NCI-H2227 treated with DMSO at 0.1 percent for 48 hours (cell line): ENCODE results near the gene ATP6V0C.

Source experiments
- DNase-seq: peaks from one replicate; lab custom pipeline; 2025; lab: John Stamatoyannopoulos, UW

Gene ATP6V0C

DNA sequence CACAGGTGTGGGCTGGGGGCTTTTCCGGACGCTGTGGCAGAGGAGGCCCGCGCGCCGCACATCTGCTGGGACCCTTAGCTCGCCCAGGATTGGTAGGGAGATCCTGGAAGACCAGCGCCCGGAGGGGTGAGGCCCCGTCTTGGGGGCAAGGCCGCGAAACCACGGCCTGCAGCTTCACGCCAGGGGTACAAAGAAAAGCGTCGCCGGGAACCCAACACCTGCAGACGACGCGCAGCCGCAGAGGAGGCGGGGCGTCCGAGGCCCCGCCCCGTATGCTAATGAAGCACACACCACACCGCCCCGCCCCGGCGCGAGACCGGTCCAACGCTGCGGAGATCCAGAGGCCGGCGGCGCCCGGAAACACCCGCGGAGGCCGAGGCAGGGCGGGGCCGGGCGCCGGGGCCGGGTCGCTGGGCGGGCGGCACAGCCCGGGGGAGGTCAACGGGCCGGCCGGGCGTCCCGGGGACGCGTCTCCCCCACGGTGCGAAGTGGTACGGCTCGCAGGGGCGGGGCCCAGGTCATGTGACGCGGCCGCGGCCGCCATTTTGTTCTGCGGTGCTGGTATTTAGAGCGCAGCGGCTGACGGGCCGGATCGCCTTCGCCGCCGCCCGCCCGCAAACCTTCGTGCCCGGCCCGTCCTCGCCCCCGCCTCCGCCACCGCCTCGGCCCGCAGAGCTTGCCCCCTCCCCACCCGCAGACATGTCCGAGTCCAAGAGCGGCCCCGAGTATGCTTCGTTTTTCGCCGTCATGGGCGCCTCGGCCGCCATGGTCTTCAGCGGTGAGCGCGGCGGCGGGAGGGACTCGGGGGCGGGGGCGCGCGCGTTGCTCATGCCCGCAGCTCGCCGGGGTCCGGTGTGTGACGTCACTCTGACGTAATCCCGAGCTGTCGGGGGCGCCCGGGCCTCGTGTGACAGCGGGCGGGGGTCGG is at the start of gene ATP6V0C:
Gene ATP6V0C (plus strand): TSS at position 548 of the 928 bp plus-strand sequence. CDS start 152 bp downstream, at position 700.
- peak; percentile 91 for DNase-seq

DNA sequence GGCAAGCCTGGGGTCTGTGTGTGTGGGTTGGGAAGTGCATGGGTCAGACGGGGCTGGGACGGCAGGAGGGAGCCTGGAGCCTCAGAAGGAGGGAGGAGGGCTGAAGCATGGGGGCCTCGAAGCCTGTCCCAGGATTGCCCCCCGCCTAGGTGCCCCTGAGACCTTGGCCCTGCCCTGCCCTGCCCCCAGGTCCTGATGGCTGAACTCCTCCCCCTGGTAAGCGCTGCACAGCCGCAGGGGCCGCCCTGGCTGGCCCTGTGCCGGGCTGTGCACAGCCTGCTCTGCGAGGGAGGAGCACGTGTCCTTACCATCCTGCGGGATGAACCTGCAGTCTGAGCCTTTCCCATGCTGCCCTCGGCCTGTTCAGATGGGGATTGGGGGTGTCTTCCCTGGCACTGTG is 49.4 kb upstream of the ATP6V0C start:
- DNase-seq = no peak

DNA sequence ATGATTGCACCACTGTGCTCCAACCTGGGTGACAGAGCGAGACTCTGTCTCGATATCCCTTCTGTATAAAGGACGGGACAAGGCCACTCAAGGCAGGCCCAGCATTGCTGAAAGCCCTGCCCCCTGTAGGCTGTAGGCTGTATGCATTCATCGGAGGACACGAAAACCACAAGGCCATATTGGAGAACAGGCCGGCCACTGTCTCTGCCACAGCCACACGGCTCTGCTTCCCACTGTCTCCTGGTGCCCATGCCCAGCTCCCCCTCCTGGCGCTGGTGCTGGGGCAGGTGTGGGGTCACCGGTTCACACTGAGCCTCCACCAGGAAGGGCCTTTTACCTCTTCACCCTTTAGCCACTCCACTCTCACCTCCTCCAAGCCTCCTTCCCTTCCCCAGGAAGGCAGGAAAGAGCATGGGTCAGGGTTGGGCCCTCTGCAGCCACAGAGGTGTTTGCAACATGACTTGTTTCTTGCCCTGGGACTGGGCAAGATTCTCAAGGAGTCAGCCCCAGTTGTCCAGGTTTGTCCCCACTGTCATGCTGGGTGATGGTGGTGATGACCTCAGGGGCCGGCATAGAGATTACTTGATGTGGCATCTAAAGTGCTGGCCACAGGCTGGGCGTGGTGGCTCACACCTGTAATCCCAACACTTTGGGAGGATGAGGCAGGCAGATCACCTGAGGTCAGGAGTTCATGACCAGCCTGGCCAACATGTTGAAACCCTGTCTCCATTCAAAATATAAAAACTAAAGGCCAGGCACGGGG is 47.9 kb upstream of the ATP6V0C start:
- DNase-seq = no peak

DNA sequence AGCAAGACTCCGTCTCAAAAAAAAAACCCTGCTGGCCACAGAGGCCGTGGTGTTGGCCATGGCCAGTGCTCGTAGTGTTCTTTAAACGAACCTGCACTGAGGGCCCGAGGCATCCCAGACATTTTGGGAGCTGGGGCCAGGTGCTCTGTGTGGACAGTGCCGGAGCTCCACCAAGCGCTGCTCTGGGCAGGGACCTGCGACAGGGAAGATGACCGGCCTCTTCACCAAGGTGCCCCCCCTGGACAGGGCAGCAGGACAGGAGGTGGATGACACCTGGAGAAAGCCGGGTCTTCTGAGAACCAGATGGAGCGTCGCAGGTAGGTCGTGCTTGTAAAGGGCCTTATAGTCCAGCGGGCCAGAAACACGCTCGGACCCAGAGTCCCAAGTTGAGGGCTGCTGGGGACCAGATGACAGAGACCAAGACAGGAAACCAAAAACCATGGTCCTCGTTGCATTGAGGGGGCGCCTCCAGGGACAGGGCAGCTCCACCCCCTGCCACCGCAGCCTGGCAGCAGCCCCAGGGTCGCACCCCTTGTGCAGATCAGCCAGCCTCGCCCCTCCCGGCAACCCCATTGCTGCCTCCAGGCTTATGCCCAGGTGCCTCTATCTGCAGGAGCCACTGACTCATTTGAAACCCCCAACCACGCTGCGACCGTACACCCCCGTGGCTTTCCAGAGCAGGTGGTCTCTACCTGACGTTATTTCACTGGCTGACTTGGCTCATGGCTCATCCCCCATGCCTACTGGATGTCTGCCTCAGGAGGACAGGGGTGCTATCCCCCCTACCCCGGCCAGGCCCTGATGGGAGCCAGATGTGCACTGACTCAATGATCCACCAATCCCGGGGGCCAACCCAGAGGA is 46.9 kb upstream of the ATP6V0C start:
- no peak for DNase-seq

DNA sequence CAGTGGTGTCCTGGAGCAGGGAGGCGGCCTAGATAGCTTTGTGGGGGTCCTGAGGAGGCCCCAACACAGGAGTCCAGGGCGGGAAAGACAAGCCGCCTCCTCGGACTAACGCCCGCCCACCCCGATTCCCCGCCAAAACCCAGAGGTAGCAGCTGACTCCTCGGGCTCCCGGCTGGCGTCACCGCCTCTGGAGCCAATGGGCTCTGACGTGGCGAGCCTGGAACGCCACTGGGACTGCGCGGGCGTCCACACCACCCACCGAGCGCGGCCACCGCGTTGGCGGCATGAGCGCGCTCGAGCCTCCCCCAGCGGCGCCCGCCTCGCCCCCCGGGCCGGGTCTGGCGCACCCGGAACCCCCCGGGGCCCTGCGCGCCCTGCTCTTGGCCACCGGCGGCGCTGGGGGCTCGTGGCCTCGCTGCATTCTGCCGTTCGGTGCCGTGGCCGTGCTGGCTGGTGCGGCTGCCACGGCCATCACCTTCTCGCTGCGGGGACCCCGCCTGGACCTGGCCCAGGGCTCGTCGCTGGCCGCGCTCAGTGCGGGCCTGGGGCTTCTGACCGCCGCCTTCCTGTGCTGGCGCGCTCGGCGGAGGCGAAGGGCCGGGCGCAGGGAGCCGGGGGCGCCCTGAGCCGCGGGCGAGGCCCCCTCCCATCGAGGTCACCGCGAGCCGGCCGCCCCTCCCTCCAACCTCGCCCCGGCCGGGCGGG is 46.1 kb upstream of the ATP6V0C start:
- DNase-seq = no peak

DNA sequence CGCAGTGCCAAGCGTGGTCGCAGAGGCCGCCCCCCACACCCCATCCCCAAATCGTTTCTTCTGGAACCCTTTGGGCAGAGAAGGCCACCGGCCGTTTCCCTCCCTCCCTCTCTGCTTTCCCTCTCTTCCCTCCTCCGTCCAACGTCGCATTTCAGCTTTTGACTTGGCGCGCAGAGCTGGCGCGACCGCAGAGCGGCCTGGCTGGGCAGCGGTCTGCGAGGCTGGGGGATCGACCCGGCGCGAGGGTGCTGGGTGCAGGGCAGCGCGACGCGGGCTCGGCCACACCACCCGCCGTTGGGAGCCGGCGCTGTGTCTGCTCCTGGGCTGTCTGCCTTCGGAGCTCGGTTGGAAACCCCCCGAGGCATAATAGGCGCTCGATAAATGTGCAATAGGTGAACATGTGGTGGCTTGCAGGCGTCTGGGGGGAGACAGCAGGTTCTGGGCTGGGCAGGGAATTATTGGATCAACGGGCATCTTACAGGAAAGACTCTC is 45.5 kb upstream of the ATP6V0C start:
- DNase-seq = no peak

DNA sequence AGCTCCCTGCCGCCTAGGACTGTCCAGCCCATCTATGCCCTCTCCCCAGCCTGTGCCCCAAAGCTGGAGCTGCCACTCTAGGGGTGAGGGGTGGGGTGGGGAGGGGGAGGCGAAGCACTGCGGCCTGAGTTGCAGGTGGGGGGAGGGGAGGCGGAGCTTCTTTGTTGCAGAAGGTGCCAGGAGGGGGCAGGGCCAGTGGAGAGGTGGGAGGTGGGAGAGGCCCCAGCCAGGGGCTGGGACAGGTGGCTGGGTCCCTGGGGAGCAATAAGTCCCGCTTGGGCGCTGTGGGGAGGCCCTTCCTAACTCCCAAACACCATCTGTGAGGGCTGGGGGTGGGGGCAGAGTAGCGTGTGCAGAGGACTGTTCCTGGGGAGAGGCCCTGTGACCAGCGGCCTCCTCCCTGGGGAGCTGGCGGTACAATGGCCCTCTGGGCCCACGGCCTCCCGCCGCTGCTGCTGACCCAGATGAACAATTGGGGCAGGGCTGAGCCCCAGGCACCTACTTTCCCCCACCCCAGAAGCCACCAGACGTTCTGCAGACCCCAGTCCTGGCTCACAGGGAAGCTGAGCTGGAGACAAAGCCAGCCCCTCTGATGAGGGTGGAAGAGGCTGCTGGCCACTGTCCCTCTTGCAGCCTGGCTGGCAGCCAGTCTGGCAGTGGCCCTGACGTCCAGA is 44.9 kb upstream of the ATP6V0C start:
- DNase-seq = no peak

DNA sequence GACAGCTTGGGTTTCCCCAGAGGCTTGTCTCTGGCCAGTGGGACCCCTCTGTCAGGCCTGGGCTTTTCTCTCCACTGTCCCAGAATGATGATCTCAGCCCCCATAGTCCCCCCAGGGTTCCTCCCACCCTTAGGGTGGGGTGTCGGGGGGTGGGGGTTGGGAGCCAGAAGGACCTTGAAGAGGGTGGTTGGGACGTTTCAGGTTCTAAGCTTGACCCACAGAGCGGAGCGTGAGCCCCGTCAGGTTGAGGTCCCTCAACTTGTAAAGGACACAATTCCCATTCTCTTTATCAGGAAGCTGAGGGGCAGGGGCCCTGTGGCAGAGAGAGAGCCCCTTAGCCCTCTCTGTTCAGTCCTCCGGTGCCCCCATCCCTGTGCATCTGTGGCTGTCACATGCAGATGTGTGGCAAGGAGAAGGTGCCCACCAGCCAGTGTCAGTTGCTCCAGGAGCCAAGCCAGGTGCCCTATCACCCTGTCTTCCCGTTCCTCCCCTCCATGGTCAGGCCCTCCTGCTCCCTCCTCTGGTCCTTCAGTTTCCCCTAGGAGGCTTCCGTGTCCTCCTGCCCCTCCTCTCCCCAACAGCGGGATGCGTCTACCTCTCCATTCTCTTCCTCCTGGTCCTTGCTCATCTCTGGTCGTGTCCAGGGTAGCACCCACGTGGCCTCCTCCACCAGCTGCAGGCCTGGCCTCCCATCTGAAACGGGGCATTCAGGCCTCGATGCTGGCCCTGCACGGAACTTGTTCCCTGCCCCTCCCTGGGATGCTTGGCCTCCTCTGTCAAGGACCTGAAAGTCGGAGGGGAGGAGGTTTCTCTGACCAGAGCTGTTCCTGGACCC is 44.1 kb upstream of the ATP6V0C start:
- DNase-seq = no peak

DNA sequence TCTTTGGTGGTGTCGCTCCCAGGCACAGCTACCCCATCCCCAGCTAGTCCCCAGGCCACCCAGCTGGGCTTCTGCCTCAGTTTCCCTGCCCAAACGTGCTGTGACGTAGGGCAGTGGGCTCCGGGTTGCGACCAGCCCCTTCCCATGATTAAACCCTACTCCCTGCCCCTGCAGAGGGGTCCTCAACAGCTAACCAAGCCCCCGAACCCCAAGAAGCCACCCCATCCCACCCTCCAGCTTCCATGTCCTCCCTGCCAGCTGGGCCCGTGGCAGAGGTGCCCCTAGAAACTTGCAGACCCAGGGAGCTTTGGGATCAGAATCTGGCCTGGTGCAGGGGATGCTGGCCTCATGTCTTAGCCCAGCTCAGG is 43.5 kb upstream of the ATP6V0C start:
- no peak for DNase-seq

DNA sequence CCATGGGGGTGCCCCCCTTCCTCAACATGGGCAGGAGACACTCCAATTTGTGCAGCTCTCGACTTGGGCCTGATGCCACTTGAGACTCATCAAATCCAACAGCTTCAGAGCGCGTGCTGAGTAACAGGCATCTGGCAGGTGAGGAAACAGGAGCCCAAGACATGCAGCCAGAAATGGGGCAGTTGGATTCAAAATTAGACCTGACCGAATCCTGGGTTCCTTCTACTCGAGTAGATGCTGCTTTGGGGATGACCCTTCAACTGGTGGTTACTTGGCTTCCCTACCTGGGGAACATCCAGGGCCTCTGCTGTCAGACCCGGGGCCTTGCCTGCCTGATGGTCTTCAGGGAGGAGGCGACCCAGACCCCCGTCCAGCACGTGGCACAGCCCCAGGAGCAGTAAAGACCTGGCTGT is 43.1 kb upstream of the ATP6V0C start:
- DNase-seq = no peak

DNA sequence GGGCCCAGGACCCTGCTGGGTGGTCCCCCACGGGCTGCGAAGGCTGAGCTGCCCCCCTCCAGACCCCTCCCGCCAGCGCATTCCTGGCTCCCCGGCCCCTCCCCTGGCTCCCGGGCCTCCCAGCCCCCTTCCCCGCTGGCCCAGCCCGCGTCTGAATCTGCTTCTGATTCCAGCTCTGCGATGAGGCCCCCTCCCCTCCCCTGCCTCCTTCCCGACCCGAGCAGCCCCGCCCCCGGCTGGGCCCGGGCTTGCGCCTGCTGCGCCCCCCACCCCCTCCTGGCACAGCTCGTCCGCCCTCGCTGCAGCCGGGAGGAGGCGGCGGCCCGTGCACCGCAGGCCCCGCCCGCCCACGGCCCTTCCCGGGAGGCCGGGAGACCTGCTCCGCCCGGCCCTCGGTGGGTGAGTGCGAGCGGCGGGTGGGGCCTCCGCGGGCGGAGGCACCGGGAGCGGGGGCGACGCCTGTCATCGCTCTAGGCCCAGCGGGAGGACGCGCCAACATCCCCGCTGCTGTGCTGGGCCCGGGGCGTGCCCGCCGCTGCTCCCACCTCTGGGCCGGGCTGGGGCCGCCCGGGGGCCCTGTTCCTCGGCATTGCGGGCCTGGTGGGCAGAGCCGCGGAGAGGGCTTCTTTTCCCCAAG is 42.6 kb upstream of the ATP6V0C start, which contains the start of gene NTN3:
Gene NTN3 (plus strand): TSS at position 282 of the 637 bp plus-strand sequence. CDS start 405 bp downstream, outside the sequence.
- DNase-seq = peak; percentile 62

DNA sequence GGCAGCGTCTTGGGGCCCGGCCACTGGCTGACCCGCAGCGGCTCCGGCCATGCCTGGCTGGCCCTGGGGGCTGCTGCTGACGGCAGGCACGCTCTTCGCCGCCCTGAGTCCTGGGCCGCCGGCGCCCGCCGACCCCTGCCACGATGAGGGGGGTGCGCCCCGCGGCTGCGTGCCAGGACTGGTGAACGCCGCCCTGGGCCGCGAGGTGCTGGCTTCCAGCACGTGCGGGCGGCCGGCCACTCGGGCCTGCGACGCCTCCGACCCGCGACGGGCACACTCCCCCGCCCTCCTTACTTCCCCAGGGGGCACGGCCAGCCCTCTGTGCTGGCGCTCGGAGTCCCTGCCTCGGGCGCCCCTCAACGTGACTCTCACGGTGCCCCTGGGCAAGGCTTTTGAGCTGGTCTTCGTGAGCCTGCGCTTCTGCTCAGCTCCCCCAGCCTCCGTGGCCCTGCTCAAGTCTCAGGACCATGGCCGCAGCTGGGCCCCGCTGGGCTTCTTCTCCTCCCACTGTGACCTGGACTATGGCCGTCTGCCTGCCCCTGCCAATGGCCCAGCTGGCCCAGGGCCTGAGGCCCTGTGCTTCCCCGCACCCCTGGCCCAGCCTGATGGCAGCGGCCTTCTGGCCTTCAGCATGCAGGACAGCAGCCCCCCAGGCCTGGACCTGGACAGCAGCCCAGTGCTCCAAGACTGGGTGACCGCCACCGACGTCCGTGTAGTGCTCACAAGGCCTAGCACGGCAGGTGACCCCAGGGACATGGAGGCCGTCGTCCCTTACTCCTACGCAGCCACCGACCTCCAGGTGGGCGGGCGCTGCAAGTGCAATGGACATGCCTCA is 41.9 kb upstream of the ATP6V0C start:
- no peak for DNase-seq

DNA sequence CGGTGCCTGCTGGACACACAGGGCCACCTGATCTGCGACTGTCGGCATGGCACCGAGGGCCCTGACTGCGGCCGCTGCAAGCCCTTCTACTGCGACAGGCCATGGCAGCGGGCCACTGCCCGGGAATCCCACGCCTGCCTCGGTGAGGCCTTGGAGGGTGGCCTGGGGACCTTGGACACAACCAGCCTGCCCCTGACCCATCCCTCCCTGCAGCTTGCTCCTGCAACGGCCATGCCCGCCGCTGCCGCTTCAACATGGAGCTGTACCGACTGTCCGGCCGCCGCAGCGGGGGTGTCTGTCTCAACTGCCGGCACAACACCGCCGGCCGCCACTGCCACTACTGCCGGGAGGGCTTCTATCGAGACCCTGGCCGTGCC is 41.3 kb upstream of the ATP6V0C start:
- no peak for DNase-seq

DNA sequence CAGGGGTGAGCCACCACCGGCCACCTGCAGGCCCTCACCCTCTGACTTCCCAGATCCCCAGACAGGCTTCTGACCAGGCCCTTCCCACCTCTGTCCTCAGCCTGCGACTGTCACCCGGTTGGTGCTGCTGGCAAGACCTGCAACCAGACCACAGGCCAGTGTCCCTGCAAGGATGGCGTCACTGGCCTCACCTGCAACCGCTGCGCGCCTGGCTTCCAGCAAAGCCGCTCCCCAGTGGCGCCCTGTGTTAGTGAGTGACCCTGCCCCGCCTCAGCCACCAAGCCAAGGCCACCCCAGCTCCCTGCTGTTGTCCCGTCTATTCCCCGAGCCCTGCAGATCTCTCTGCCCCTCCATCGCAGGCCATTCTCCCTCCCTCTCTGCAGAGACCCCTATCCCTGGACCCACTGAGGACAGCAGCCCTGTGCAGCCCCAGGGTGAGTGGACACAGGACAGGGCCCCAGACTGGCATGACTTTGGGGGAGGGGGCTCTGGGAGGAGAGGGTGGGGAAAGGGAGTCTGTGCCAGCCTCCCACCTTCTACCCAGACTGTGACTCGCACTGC is 40.8 kb upstream of the ATP6V0C start:
- no peak for DNase-seq

DNA sequence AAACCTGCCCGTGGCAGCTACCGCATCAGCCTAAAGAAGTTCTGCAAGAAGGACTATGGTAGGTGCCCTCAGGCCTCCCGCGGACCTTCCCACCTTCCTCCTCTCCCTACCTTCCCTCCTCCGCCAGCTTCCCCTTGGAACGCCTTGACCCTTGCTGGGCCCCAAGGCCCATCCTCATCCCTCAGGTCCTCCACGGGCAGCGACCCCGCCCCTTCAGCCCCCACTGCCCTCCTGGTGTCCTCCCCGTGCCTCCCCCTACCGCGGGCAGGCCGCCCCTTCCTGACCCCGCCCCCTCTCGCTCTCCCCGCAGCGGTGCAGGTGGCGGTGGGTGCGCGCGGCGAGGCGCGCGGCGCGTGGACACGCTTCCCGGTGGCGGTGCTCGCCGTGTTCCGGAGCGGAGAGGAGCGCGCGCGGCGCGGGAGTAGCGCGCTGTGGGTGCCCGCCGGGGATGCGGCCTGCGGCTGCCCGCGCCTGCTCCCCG is 40.3 kb upstream of the ATP6V0C start:
- no peak for DNase-seq

DNA sequence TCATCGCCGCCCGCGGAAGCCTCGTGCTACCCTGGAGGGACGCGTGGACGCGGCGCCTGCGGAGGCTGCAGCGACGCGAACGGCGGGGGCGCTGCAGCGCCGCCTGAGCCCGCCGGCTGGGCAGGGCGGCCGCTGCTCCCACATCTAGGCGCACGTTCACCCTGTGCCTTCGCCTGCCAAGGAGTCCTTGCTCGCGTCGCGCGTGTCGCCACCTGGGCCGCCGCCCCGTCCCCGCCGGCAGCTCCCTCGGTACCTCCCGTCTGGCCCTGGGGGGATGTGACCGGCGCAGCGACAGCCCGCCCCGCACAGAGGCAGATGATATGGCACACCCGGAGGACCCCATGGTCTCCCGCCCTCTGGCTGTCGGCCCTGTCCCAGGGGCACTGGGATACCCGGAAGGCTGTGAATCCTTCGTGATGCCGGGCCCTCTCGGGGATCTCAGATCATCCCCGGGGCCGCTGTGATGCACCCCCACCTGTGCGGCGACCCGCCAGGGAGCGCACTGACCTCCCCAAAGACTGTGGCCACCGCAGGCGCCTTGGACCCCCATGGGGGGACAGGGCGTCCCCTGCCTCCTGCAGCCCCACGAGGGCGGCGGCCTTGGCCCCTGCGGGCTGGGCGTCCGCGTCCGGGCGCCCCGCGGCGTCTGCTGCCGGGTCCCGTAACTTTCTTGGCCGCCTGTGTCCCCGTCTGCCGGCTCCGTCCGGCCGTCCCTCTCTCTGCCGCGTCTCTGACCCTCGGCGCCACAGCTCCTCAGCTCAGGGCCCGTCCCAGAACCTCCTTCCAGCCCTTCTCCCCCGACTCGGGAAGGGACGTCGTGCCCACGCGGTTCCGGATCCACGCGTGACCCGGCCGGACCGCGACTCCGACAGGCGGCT is 39.5 kb upstream of the ATP6V0C start:
- DNase-seq = peak; percentile 27

DNA sequence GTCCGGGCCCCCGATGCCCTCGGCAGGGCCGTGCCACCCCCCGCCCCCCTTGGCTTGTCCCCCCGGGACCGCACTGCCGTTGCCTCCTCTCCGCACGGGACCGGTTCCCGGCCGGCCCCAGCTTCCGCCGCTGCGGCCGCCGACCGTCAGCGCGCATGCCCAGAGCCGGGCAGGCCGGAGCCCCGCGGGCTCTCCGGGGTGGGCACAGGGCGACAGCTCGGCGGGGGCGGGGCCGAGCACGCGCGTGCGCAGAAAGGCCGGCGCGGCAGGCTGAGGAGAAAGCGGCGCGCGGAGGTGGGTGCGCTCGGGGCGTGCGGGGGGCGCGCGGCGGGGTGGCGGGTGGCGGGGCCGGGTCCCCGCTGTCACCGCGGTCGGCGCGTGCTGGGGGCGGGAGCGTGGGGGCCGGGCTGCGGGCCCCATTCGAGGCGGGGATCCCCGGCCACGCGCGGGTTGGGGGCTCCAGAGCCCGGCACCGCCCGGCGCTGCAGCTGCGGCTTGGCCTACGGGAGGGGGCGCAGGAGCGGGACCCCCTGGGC is 38.8 kb upstream of the ATP6V0C start, which contains the start of gene TBC1D24:
Gene TBC1D24 (plus strand): TSS at position 251 of the 536 bp plus-strand sequence. CDS start 21,022 bp downstream, outside the sequence.
- peak; percentile 77 for DNase-seq
